Colonic mucosa (tissue), 4 donors: Measurements from ENCODE around the gene CCNT1. TPM values are rescaled to one million over a fixed set of nuclear protein-coding genes. Genes with fewer than 3 reads are reported as not detected.
A peak's percentile ranks its signal among the peaks of the same experiment; 100 is the strongest.

Experiments
- DNase-seq: peaks from one replicate; pipeline ENCODE4 v3.0.0-alpha.2; 2020
- H3K27ac ChIP-seq: fragments of 200-600 bp; one replicate; pipeline ENCODE4 v1.8.0; 2021
- H3K27me3 ChIP-seq: fragments of 200-600 bp; one replicate; pipeline ENCODE4 v1.8.0; 2021
- H3K36me3 ChIP-seq: fragments of 200-600 bp; one replicate; pipeline ENCODE4 v1.8.0; 2021
- H3K4me1 ChIP-seq: fragments of 200-600 bp; one replicate; pipeline ENCODE4 v1.8.0; 2021; ENCODE audit warnings: mild to moderate bottlenecking
- H3K4me3 ChIP-seq: fragments of 200-600 bp; one replicate; pipeline ENCODE4 v1.8.0; 2021
- H3K9ac ChIP-seq, 2 donors: one replicate each; pipeline ENCODE4 v1.7.0; 2013; ENCODE audit warnings: control low read depth in 2 of 2, low read depth in 2 of 2, low read length in 2 of 2
- H3K9me3 ChIP-seq: fragments of 200-600 bp; one replicate; pipeline ENCODE4 v1.8.0; 2021
- CTCF ChIP-seq: fragments of 200-600 bp; IDR thresholded peaks from one replicate; pipeline ENCODE4 v1.8.0; 2022; ENCODE audit warnings: antibody characterized with exemption, mild to moderate bottlenecking
- intact Hi-C: fragments of 100-400 bp; cut with DNase I; formaldehyde crosslinking; loops from one replicate; pipeline ENCODE4 v1.14.1; 2022
- total RNA-seq, 2 donors: library from RNA; stranded (reverse); fragmentation: NEBNext Ultra II Directional in 1 of 2; extraction: Animal tissue kit (Norgen Biotek cat#: 25700) in 1 of 2; gene quantifications; one replicate each; pipeline ENCODE4 v1.2.1, GENCODE V29; 2021
- donor health status: healthy.
- donor health status: DM: no; HTN: no; CAD: no.
- donor health status: DM: no; HTN: no; CAD: no.

CCNT1 gene
- total RNA-seq, 2 donors from 2014 or later, result 26.3 to 38.7 TPM

- Histone ChIP-seq H3K9me3 (no peaks in the 10 kb centered on the region), H3K9ac (peak overlapping the region; percentile 81 to 82), H3K27me3 (no peaks in the 10 kb centered on the region), H3K4me1 (peaks cover 5% of the 10 kb centered on the region), H3K27ac (no peak overlapping the region), H3K36me3 (no peaks in the 10 kb centered on the region), H3K4me3 (peak overlapping the region; percentile 98)
- no peak for TF ChIP-seq CTCF
- intact Hi-C loops, result no loop called here
- DNase-seq, result no peak
These were observed 35.6 kb downstream of the CCNT1 start for GRCh38 chr12:48680861-48681260.

GRCh38 chr12:48678551-48679185 is 37.8 kb downstream of the CCNT1 start:
- no peak for TF ChIP-seq CTCF
- no peak overlapping the region for H3K4me3 ChIP-seq
- DNase-seq, result no peak
- no peaks in the 10 kb centered on the region for H3K36me3 ChIP-seq
- intact Hi-C loops, result no loop called here
- H3K9ac ChIP-seq, result no peak overlapping the region
- H3K27me3 ChIP-seq, result no peaks in the 10 kb centered on the region
- peaks cover 5% of the 10 kb centered on the region for H3K4me1 ChIP-seq
- H3K9me3 ChIP-seq, result no peaks in the 10 kb centered on the region
- H3K27ac ChIP-seq, result no peak overlapping the region

GRCh38 chr12:48671231-48671856 is 45.2 kb downstream of the CCNT1 start:
- DNase-seq, result no peak
- intact Hi-C loops, result no loop called here
- Histone ChIP-seq H3K27me3 (no peaks in the 10 kb centered on the region), H3K9me3 (no peaks in the 10 kb centered on the region), H3K9ac (no peak overlapping the region), H3K4me1 (no peaks in the 10 kb centered on the region), H3K4me3 (no peak overlapping the region), H3K36me3 (peaks cover 22% of the 10 kb centered on the region), H3K27ac (no peak overlapping the region)
- no peak for TF ChIP-seq CTCF

GRCh38 chr12:48668996-48669395 is 47.5 kb downstream of the CCNT1 start:
- no peak overlapping the region for H3K27ac ChIP-seq
- no peaks in the 10 kb centered on the region for H3K27me3 ChIP-seq
- peaks cover 22% of the 10 kb centered on the region for H3K36me3 ChIP-seq
- H3K4me3 ChIP-seq, result no peak overlapping the region
- no peaks in the 10 kb centered on the region for H3K4me1 ChIP-seq
- intact Hi-C loops, result no loop called here
- H3K9me3 ChIP-seq, result no peaks in the 10 kb centered on the region
- DNase-seq, result no peak
- TF ChIP-seq CTCF, result no peak
- no peak overlapping the region for H3K9ac ChIP-seq

- DNase-seq, result no peak
- peaks cover 17% of the 10 kb centered on the region for H3K36me3 ChIP-seq
- H3K4me3 ChIP-seq, result no peak overlapping the region
- no peak overlapping the region for H3K27ac ChIP-seq
- no peak overlapping the region for H3K9ac ChIP-seq
- H3K27me3 ChIP-seq, result no peaks in the 10 kb centered on the region
- no peaks in the 10 kb centered on the region for H3K4me1 ChIP-seq
- intact Hi-C loops, result no loop called here
- no peak for TF ChIP-seq CTCF
- no peaks in the 10 kb centered on the region for H3K9me3 ChIP-seq
These were observed 56.6 kb downstream of the CCNT1 start for GRCh38 chr12:48659863-48660262.
